ENCODE results near the gene POLR2E.

DNA sequence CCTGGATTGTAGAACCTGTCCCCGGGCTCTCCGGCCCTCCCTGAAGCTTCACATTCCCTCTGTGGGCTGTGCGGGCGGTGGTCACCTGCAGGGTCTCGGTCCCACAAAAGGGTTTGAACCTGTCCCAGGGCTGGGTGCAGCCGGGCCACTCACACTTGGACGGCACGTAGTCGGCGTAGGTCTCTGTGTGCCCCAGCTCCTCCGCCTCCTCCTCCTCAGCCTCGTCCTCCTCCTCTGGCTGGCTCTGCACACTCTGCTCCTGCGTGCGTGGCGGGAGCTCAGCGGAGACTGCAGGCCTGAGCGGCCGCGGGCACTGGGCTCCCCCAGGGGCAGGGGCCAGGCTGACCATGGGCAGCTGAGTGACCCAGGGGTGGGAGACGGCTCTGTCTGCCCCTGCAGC lies 28.2 kb upstream of the POLR2E start:
- TF ChIP-seq POLR2AphosphoS5 (IDR thresholded peaks at IDR 0.05; ENCODE audit: low read depth, low read length) = no peak
- TF ChIP-seq TAF1 (IDR thresholded peaks at IDR 0.05; ENCODE audit: borderline replicate concordance, insufficient read depth, low read length) = no peak
- TF ChIP-seq, protein P1, sequence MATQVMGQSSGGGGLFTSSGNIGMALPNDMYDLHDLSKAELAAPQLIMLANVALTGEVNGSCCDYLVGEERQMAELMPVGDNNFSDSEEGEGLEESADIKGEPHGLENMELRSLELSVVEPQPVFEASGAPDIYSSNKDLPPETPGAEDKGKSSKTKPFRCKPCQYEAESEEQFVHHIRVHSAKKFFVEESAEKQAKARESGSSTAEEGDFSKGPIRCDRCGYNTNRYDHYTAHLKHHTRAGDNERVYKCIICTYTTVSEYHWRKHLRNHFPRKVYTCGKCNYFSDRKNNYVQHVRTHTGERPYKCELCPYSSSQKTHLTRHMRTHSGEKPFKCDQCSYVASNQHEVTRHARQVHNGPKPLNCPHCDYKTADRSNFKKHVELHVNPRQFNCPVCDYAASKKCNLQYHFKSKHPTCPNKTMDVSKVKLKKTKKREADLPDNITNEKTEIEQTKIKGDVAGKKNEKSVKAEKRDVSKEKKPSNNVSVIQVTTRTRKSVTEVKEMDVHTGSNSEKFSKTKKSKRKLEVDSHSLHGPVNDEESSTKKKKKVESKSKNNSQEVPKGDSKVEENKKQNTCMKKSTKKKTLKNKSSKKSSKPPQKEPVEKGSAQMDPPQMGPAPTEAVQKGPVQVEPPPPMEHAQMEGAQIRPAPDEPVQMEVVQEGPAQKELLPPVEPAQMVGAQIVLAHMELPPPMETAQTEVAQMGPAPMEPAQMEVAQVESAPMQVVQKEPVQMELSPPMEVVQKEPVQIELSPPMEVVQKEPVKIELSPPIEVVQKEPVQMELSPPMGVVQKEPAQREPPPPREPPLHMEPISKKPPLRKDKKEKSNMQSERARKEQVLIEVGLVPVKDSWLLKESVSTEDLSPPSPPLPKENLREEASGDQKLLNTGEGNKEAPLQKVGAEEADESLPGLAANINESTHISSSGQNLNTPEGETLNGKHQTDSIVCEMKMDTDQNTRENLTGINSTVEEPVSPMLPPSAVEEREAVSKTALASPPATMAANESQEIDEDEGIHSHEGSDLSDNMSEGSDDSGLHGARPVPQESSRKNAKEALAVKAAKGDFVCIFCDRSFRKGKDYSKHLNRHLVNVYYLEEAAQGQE (IDR thresholded peaks at IDR 0.05; ENCODE audit: insufficient read depth in 1 of 2, low read depth in 2 of 2, low read length in 2 of 2) = no peak
